OCI-LY7 (cell line): Measurements from ENCODE around the gene MYO9A. TPM values are rescaled to one million over a fixed set of nuclear protein-coding genes. Genes with fewer than 3 reads are reported as not detected.

Source experiments
- BruUV-seq: library from RNA; stranded (reverse); fragments of 400-500 nt; replicated peaks from 2 replicates; lab custom pipeline; 2021; lab: Mats Ljungman, UMichigan
- CTCF ChIA-PET: fragments of 300-600 bp; sonication (Branson Sonifier 250); formaldehyde crosslinking; loops from one replicate; lab custom pipeline; 2022; ENCODE audit warnings: antibody characterized with exemption; ENCODE audit not compliant: unreplicated experiment; lab: Charles Lee
- POLR2A ChIA-PET: fragments of 300-600 bp; sonication (Branson Sonifier 250); formaldehyde crosslinking; loops from one replicate; lab custom pipeline; 2022; ENCODE audit warnings: antibody characterized with exemption; lab: Charles Lee
- DNase-seq: peaks from one replicate; pipeline ENCODE4 v3.0.0-alpha.2; 2015; ENCODE audit warnings: low spot score
- H2AFZ ChIP-seq: fragments of 200-600 bp; sonication (generic), shearing (Covaris generic); 2 replicates; pipeline ENCODE4 v1.6.1; 2014; ENCODE audit warnings: mild to moderate bottlenecking, antibody characterized with exemption, low read length, moderate library complexity
- H3K27ac ChIP-seq: fragments of 200-600 bp; sonication (generic); 2 replicates; pipeline ENCODE4 v1.5.1; 2014; ENCODE audit warnings: mixed run types, low read depth, mild to moderate bottlenecking, moderate library complexity, low read length, inconsistent platforms; ENCODE audit not compliant: poor library complexity, severe bottlenecking
- H3K36me3 ChIP-seq: fragments of 200-600 bp; sonication (generic); 2 replicates; pipeline ENCODE4 v1.6.1; 2014; ENCODE audit warnings: mild to moderate bottlenecking, antibody characterized with exemption, low read length, moderate library complexity, mixed read lengths; ENCODE audit not compliant: insufficient read depth
- H3K4me1 ChIP-seq: fragments of 200-600 bp; sonication (generic); 2 replicates; pipeline ENCODE4 v1.5.1; 2014; ENCODE audit warnings: mild to moderate bottlenecking, low read length; ENCODE audit not compliant: insufficient read depth, poor library complexity, severe bottlenecking
- H3K4me2 ChIP-seq: fragments of 200-600 bp; sonication (generic); 2 replicates; pipeline ENCODE4 v1.6.1; 2014; ENCODE audit warnings: mild to moderate bottlenecking, low read length
- H3K4me3 ChIP-seq: fragments of 200-600 bp; sonication (generic); 2 replicates; pipeline ENCODE4 v1.5.1; 2014; ENCODE audit warnings: mild to moderate bottlenecking, low read depth, low read length; ENCODE audit not compliant: poor library complexity, severe bottlenecking
- H3K79me2 ChIP-seq: fragments of 200-600 bp; sonication (generic); 2 replicates; pipeline ENCODE4 v1.6.1; 2016; ENCODE audit warnings: low read depth, mild to moderate bottlenecking, low read length, moderate library complexity, mixed read lengths; ENCODE audit not compliant: insufficient read depth
- H3K9me2 ChIP-seq: fragments of 200-600 bp; sonication (generic); 2 replicates; pipeline ENCODE4 v1.6.1; 2016; ENCODE audit warnings: mild to moderate bottlenecking, low read length, mixed read lengths; ENCODE audit not compliant: insufficient read depth
- H3K9me3 ChIP-seq: fragments of 200-600 bp; sonication (generic); 2 replicates; pipeline ENCODE4 v1.6.1; 2014; ENCODE audit warnings: mild to moderate bottlenecking, mixed run types, low read length, mixed read lengths
- H4K20me1 ChIP-seq: fragments of 200-600 bp; sonication (generic); 2 replicates; pipeline ENCODE4 v1.6.1; 2014; ENCODE audit warnings: mild to moderate bottlenecking, antibody characterized with exemption, low read length, moderate library complexity, mixed read lengths; ENCODE audit not compliant: insufficient read depth
- CTCF ChIP-seq: fragments of 200-600 bp; sonication (generic); conservative IDR thresholded peaks from 2 replicates; pipeline ENCODE4 v1.5.1; 2014; ENCODE audit warnings: mild to moderate bottlenecking, antibody characterized with exemption, low read length, moderate library complexity, mixed read lengths
- EZH2phosphoT487 ChIP-seq: fragments of 200-600 bp; sonication (generic); IDR thresholded peaks from 2 replicates; pipeline ENCODE4 v1.6.1; 2018; ENCODE audit warnings: low read depth, borderline replicate concordance, mild to moderate bottlenecking, mixed run types, antibody characterized with exemption, low read length, moderate library complexity, mixed read lengths
- intact Hi-C: fragments of 100-400 bp; cut with micrococcal nuclease; formaldehyde crosslinking; loops from one replicate; pipeline ENCODE4 v1.10.0; 2022; ENCODE audit not compliant: unreplicated experiment
- total RNA-seq, 2 experiments: library from RNA; depleted of rRNA in 1 of 2; stranded (reverse); fragments of >200 nt in 1 of 2; shearing (Covaris generic) in 1 of 2; gene quantifications; 2 replicates each; pipeline ENCODE4 v1.2.3, GENCODE V29; 2014 to 2022

The MYO9A gene
- total RNA-seq, 2 experiments from 2014 or later = 26.4 to 125 TPM

- peak; percentile 19 for DNase-seq
- CTCF ChIA-PET = interaction anchor here (1.1 kb wide), 1 partner anchor 111 kb away, joined by 3 read pairs; no protein-coding TSS in a partner anchor
- H3K27ac ChIP-seq = no peak overlapping the region
- POLR2A ChIA-PET = interaction anchor here (0.7 to 1.4 kb wide), 6 partner anchors 26 to 111 kb away, joined by 3 to 9 read pairs (median 4); partner anchors contain the start of genes MYO9A and SENP8
- no peaks in the 10 kb centered on the region for H3K9me2 ChIP-seq
- no peak overlapping the region for H3K4me2 ChIP-seq
- no peak overlapping the region for H2AFZ ChIP-seq
- H3K4me3 ChIP-seq = no peak overlapping the region
- H3K36me3 ChIP-seq = peaks cover 23% of the 10 kb centered on the region
- intact Hi-C loops = loop anchor here (1.0 to 5.0 kb wide), 2 partner anchors 99 to 113 kb away; no protein-coding TSS in a partner anchor
- H3K79me2 ChIP-seq = 0 out of 2 replicates have a peak, but pooled peaks cover 8% of the 10 kb centered on the region
- H4K20me1 ChIP-seq = no peaks in the 10 kb centered on the region
- no peaks in the 10 kb centered on the region for H3K9me3 ChIP-seq
- BruUV-seq = no TSS peak
- TF ChIP-seq EZH2phosphoT487 = no peak
- TF ChIP-seq CTCF = peak; percentile 72
- peaks cover 12% of the 10 kb centered on the region for H3K4me1 ChIP-seq
These were observed 75.1 kb downstream of the MYO9A start for GRCh38 chr15:72042865-72043264.

GRCh38 chr15:72042054-72042453, 75.9 kb downstream of the MYO9A start:
- no peak overlapping the region for H2AFZ ChIP-seq
- H3K79me2 ChIP-seq = 0 out of 2 replicates have a peak, but pooled peaks cover 9% of the 10 kb centered on the region
- peaks cover 11% of the 10 kb centered on the region for H3K4me1 ChIP-seq
- H3K36me3 ChIP-seq = peaks cover 23% of the 10 kb centered on the region
- CTCF ChIA-PET = interaction anchor here (0.6 to 1.1 kb wide), 2 partner anchors 23 to 112 kb away, joined by 3 read pairs; no protein-coding TSS in a partner anchor
- POLR2A ChIA-PET = interaction anchor here (0.6 to 1.4 kb wide), 5 partner anchors 26 to 111 kb away, joined by 3 to 9 read pairs (median 4); partner anchors contain the start of genes MYO9A and SENP8
- H4K20me1 ChIP-seq = no peaks in the 10 kb centered on the region
- no peak overlapping the region for H3K4me3 ChIP-seq
- H3K4me2 ChIP-seq = no peak overlapping the region
- intact Hi-C loops = loop anchor here (5.0 kb wide), 1 partner anchor 100 kb away; no protein-coding TSS in a partner anchor
- DNase-seq = no peak
- H3K9me2 ChIP-seq = no peaks in the 10 kb centered on the region
- no TSS peak for BruUV-seq
- H3K9me3 ChIP-seq = no peaks in the 10 kb centered on the region
- H3K27ac ChIP-seq = no peak overlapping the region
- no peak for TF ChIP-seq EZH2phosphoT487
- no peak for TF ChIP-seq CTCF

GRCh38 chr15:72037321-72037720, 80.6 kb downstream of the MYO9A start:
- ChIA-PET CTCF (no interaction called here), POLR2A (interaction anchor here (0.6 to 0.9 kb wide), 5 partner anchors 21 to 81 kb away, joined by 3 to 6 read pairs (median 3); partner anchors contain the start of genes MYO9A and SENP8)
- no peak overlapping the region for H3K27ac ChIP-seq
- H3K4me2 ChIP-seq = no peak overlapping the region
- intact Hi-C loops = no loop called here
- no peaks in the 10 kb centered on the region for H3K9me2 ChIP-seq
- BruUV-seq = no TSS peak
- TF ChIP-seq EZH2phosphoT487 (no peak), CTCF (no peak)
- no peak overlapping the region for H2AFZ ChIP-seq
- H3K36me3 ChIP-seq = peaks cover 12% of the 10 kb centered on the region
- no peaks in the 10 kb centered on the region for H4K20me1 ChIP-seq
- H3K4me1 ChIP-seq = peaks cover 4% of the 10 kb centered on the region
- no peaks in the 10 kb centered on the region for H3K9me3 ChIP-seq
- H3K79me2 ChIP-seq = peaks cover 22% of the 10 kb centered on the region; the same call in 1 of the 2 replicates
- no peak for DNase-seq
- no peak overlapping the region for H3K4me3 ChIP-seq
